ENCODE results near the gene RFC4. TPM values are rescaled to one million over a fixed set of nuclear protein-coding genes. Genes with fewer than 3 reads are reported as not detected.
A peak's percentile ranks its signal among the peaks of the same experiment; 100 is the strongest.

RFC4 gene
- total RNA-seq, 5 donors from 2014 or later (not counting 1 experiment from before 2014, with no cell fraction given), result 13.4 to 21.0 (median 19.2) TPM

DNA sequence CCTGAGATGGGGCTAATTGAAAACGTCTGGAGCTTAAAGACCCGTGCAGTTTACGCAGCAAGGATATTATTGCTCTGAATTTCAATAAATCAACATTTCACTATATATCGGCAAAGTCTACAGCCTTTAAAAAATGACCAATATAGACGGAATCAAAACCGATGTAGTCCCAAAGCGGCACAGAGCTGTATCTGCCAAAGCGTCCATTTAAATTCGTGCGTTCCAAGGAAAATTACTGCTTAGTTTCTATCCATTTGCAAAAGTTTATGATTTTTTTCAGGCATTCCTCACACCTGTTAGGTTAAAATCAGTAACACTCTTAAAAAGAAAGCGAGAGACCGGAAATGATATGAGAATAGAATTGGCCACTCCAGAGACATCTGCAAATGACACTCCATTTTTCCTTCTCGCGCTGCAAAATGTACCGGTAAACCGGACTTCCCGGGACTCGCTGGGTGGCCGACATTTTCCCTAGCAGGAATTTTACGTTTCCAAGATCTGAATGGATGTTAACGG is 23.7 kb downstream of the RFC4 start:
- CTCF ChIA-PET, result interaction anchor here (0.6 to 1.2 kb wide), 3 partner anchors 17 to 357 kb away, joined by 3 to 4 read pairs (median 4); partner anchors contain the start of gene RPL39L (in 1 of the 2)
- POLR2A ChIA-PET, result interaction anchor here (0.5 to 3.2 kb wide), 16 partner anchors 10 to 845 kb away, joined by 3 to 22 read pairs (median 6); partner anchors contain the start of genes DNAJB11 (in 1 of the 2), RFC4 (in 1 of the 2) and TRA2B (in 1 of the 2)
- Histone ChIP-seq H3K4me1 (ENCODE audit: control insufficient read depth in 1 of 2, extremely low read depth in 1 of 2, insufficient read depth in 2 of 2, low read length in 2 of 2) (peaks cover 22 to 38% of the 10 kb centered on the region in 2 experiments), H3K9me3 (no peaks in the 10 kb centered on the region), H3K36me3 (ENCODE audit: control insufficient read depth in 2 of 2, extremely low read depth in 1 of 2, insufficient read depth in 1 of 2, low read length in 1 of 2) (peaks cover 5 to 35% of the 10 kb centered on the region in 2 donors), H3K27ac (ENCODE audit: low read length) (peak overlapping the region; percentile 96), H3K4me3 (ENCODE audit: control insufficient read depth in 1 of 2, extremely low read depth in 1 of 2, low read length in 1 of 2) (peak overlapping the region; percentile 84 to 100), H3K27me3 (replicated peaks in 1 of 2; ENCODE audit: control insufficient read depth in 2 of 2, extremely low read depth in 1 of 2, insufficient read depth in 2 of 2, low read length in 1 of 2) (no peaks in the 10 kb centered on the region)
- H3K27ac Mint-ChIP-seq, result peak overlapping the region; percentile 98 to 100
- H3K4me1 Mint-ChIP-seq, result peaks cover 42 to 47% (median 46%) of the 10 kb centered on the region in 3 donors
- ATAC-seq (replicated peaks in 1 of 4), result peak; percentile 29 to 38 (median 34)
- WGBS (ENCODE audit: insufficient coverage), result 8% methylated on average over 12 of the region's 21 CpGs
- no peaks in the 10 kb centered on the region for H3K9me3 Mint-ChIP-seq
- no peak for DNase-seq
- peak overlapping the region; percentile 98 to 100 (median 100) for H3K4me3 Mint-ChIP-seq
- peaks cover 0 to 2% of the 10 kb centered on the region in 2 donors for H3K27me3 Mint-ChIP-seq
- peaks cover 39% of the 10 kb centered on the region for H3K36me3 Mint-ChIP-seq

DNA sequence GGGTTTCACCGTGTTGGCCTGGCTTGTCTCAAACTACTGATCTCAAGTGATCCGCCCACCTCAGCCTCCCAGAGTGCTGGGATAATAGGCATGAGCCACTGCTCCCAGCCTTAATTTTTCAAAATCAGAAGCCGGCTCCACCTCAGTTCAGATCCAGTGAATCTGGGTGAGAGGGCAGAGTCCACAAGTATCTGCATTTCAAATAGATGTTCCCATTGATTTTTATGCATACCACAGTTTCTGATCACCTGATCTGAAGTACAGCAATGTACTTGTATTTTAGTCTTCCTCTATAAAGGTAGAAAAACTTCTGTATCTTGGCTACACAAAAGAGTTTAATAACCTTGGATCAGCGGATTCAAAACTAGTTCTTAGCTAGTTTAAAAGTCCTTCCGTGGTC is 27.1 kb downstream of the RFC4 start:
- 100% methylated on average over 1 of the region's 5 CpGs for WGBS (ENCODE audit: insufficient coverage)
- ATAC-seq (replicated peaks in 1 of 4) (no peak), DNase-seq (no peak)
- peaks cover 4 to 6% of the 10 kb centered on the region in 2 experiments for H3K4me1 ChIP-seq (ENCODE audit: control insufficient read depth in 1 of 2, extremely low read depth in 1 of 2, insufficient read depth in 2 of 2, low read length in 2 of 2)
- H3K27me3 ChIP-seq (replicated peaks in 1 of 2; ENCODE audit: control insufficient read depth in 2 of 2, extremely low read depth in 1 of 2, insufficient read depth in 2 of 2, low read length in 1 of 2), result no peaks in the 10 kb centered on the region
- H3K9me3 Mint-ChIP-seq, result no peaks in the 10 kb centered on the region
- H3K9me3 ChIP-seq, result no peaks in the 10 kb centered on the region
- H3K4me3 ChIP-seq (ENCODE audit: control insufficient read depth in 1 of 2, extremely low read depth in 1 of 2, low read length in 1 of 2), result no peak overlapping the region
- peaks cover 0 to under 1% of the 10 kb centered on the region in 2 donors for H3K36me3 ChIP-seq (ENCODE audit: control insufficient read depth in 2 of 2, extremely low read depth in 1 of 2, insufficient read depth in 1 of 2, low read length in 1 of 2)
- H3K27me3 Mint-ChIP-seq, result peaks cover 0 to 2% of the 10 kb centered on the region in 2 donors
- peaks cover 6% of the 10 kb centered on the region for H3K36me3 Mint-ChIP-seq
- ChIA-PET CTCF (no interaction called here), POLR2A (no interaction called here)
- no peak overlapping the region for H3K4me3 Mint-ChIP-seq
- peaks cover 9 to 16% (median 14%) of the 10 kb centered on the region in 3 donors for H3K4me1 Mint-ChIP-seq
- no peak overlapping the region for H3K27ac ChIP-seq (ENCODE audit: low read length)
- H3K27ac Mint-ChIP-seq, result no peak overlapping the region

DNA sequence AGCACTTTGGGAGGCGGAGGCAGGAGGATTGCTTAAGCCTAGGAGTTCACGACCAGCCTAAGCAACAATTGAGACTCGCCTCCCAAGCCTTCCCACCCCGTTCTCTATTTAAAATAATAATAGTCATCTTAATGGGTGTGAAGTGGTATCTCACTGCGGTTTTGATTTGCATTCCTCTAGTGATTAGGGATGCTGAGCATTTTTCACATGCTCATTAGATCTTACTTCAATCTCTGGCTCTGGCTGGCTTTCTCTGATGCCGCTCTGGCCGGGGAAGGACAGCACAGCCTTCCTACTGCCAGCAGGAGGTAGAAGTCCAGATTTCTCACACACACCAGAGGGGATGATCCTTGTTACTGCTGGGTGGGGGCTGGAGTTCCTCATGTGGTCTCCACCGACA is 30.3 kb downstream of the RFC4 start:
- H3K4me1 ChIP-seq (ENCODE audit: control insufficient read depth in 1 of 2, extremely low read depth in 1 of 2, insufficient read depth in 2 of 2, low read length in 2 of 2), result peaks cover 2 to 14% of the 10 kb centered on the region in 2 experiments
- H3K4me3 ChIP-seq (ENCODE audit: control insufficient read depth in 1 of 2, extremely low read depth in 1 of 2, low read length in 1 of 2), result no peak overlapping the region
- ChIA-PET POLR2A (no interaction called here), CTCF (interaction anchor here in 1 of 2 donors (0.7 kb wide), 1 partner anchor 1533 kb away, joined by 5 read pairs; no protein-coding TSS in a partner anchor)
- Mint-ChIP-seq H3K27ac (no peak overlapping the region), H3K36me3 (no peaks in the 10 kb centered on the region), H3K4me1 (peaks cover 17 to 18% (median 17%) of the 10 kb centered on the region in 3 donors), H3K9me3 (no peaks in the 10 kb centered on the region), H3K27me3 (no peaks in the 10 kb centered on the region), H3K4me3 (no peak overlapping the region)
- no peaks in the 10 kb centered on the region for H3K9me3 ChIP-seq
- 86% methylated on average over 1 of the region's 8 CpGs for WGBS (ENCODE audit: insufficient coverage)
- H3K27me3 ChIP-seq (replicated peaks in 1 of 2; ENCODE audit: control insufficient read depth in 2 of 2, extremely low read depth in 1 of 2, insufficient read depth in 2 of 2, low read length in 1 of 2), result no peaks in the 10 kb centered on the region
- no peak overlapping the region for H3K27ac ChIP-seq (ENCODE audit: low read length)
- H3K36me3 ChIP-seq (ENCODE audit: control insufficient read depth in 2 of 2, extremely low read depth in 1 of 2, insufficient read depth in 1 of 2, low read length in 1 of 2), result no peaks in the 10 kb centered on the region
- ATAC-seq (replicated peaks in 1 of 4) (no peak), DNase-seq (no peak)

DNA sequence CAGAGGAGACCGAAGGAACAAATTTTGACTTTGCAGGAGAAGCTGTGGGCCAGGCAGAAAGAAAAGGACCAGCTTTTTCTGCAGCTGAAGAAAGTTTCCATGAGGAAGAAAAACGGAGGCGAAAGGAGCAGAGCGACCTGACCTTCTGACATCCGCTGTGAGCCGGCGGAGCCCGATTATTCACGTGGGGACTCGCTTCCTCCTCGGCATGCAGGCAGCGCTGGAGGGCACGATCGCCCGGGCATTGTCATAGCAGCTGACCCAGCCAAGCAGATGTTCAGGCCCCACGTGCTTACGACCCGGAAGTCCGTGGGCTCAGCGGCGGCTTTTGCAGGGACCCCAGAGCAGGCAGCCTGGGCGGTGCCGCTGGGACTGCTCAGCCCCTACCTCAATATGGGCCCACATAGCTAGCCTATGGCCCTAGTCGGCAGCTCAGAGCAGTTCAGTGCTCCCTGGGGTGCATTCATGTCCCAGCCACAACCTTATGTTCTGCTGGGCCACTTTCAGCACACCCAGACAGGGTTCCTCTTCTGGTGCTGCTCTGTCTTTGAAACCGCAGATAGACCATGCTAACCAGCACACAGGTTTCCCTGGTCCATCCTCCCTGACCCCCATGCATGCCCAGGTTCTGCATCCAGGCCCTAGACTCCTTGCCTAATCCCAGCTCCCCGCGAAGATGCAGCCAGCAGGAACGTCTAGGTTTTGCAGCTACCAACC is 33.4 kb downstream of the RFC4 start:
- H3K27ac Mint-ChIP-seq, result peak overlapping the region; percentile 94
- ATAC-seq (replicated peaks in 1 of 4), result peak; percentile 86 to 95 (median 90)
- no peaks in the 10 kb centered on the region for H3K27me3 ChIP-seq (replicated peaks in 1 of 2; ENCODE audit: control insufficient read depth in 2 of 2, extremely low read depth in 1 of 2, insufficient read depth in 2 of 2, low read length in 1 of 2)
- H3K4me1 ChIP-seq (ENCODE audit: control insufficient read depth in 1 of 2, extremely low read depth in 1 of 2, insufficient read depth in 2 of 2, low read length in 2 of 2), result peaks cover 2 to 14% of the 10 kb centered on the region in 2 experiments
- H3K27ac ChIP-seq (ENCODE audit: low read length), result peak overlapping the region; percentile 70
- H3K9me3 Mint-ChIP-seq, result no peaks in the 10 kb centered on the region
- no peaks in the 10 kb centered on the region for H3K36me3 ChIP-seq (ENCODE audit: control insufficient read depth in 2 of 2, extremely low read depth in 1 of 2, insufficient read depth in 1 of 2, low read length in 1 of 2)
- DNase-seq, result peak; percentile 5 to 72 (median 39)
- H3K4me1 Mint-ChIP-seq, result peaks cover 17 to 18% (median 17%) of the 10 kb centered on the region in 3 donors
- WGBS (ENCODE audit: insufficient coverage), result 23% methylated on average over 28 of the region's 28 CpGs
- no peaks in the 10 kb centered on the region for H3K36me3 Mint-ChIP-seq
- H3K27me3 Mint-ChIP-seq, result no peaks in the 10 kb centered on the region
- ChIA-PET POLR2A (interaction anchor here (0.5 to 1.6 kb wide), 6 partner anchors 10 to 202 kb away, joined by 3 to 9 read pairs (median 4); partner anchors contain the start of genes EIF4A2 (in 2 of the 2) and DNAJB11 (in 1 of the 2)), CTCF (interaction anchor here (0.6 to 0.7 kb wide), 2 partner anchors 84 to 159 kb away, joined by 3 to 7 read pairs; no protein-coding TSS in a partner anchor)
- H3K4me3 ChIP-seq (ENCODE audit: control insufficient read depth in 1 of 2, extremely low read depth in 1 of 2, low read length in 1 of 2), result peak overlapping the region; percentile 65 to 69
- H3K9me3 ChIP-seq, result no peaks in the 10 kb centered on the region
- peak overlapping the region; percentile 89 to 92 (median 90) for H3K4me3 Mint-ChIP-seq

DNA sequence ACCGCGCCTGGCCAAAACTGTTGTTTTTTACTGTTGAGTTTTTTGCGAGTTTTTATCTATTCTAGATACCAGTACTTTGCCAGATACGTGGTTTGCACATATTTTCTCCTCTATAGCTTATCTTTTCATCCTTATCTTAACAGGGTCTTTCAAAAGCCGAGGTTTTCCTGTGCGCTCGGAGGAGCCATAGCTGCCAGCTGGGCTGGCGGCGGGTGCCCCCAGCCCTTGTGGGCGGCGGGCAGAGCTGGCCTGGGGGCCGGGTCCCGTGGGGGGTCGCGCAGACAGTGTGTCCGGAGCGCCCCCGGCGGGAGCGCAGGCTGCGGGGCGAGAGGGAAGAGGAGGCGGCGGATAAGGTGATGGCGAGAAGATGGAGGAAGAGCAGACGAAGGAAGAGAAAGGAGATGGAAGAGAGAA is 34.0 kb downstream of the RFC4 start:
- peak overlapping the region; percentile 94 for H3K27ac Mint-ChIP-seq
- Histone ChIP-seq H3K27ac (ENCODE audit: low read length) (peak overlapping the region; percentile 70), H3K9me3 (no peaks in the 10 kb centered on the region), H3K36me3 (ENCODE audit: control insufficient read depth in 2 of 2, extremely low read depth in 1 of 2, insufficient read depth in 1 of 2, low read length in 1 of 2) (no peaks in the 10 kb centered on the region), H3K4me3 (ENCODE audit: control insufficient read depth in 1 of 2, extremely low read depth in 1 of 2, low read length in 1 of 2) (peak overlapping the region; percentile 65 to 69), H3K4me1 (ENCODE audit: control insufficient read depth in 1 of 2, extremely low read depth in 1 of 2, insufficient read depth in 2 of 2, low read length in 2 of 2) (peaks cover 2 to 14% of the 10 kb centered on the region in 2 experiments), H3K27me3 (replicated peaks in 1 of 2; ENCODE audit: control insufficient read depth in 2 of 2, extremely low read depth in 1 of 2, insufficient read depth in 2 of 2, low read length in 1 of 2) (no peaks in the 10 kb centered on the region)
- peak; percentile 39 to 60 (median 44) for ATAC-seq (replicated peaks in 1 of 4)
- CTCF ChIA-PET, result interaction anchor here in 1 of 2 donors (0.6 to 0.7 kb wide), 2 partner anchors 49 to 158 kb away, joined by 3 read pairs; no protein-coding TSS in a partner anchor
- H3K27me3 Mint-ChIP-seq, result no peaks in the 10 kb centered on the region
- POLR2A ChIA-PET, result interaction anchor here (0.5 to 1.6 kb wide), 6 partner anchors 11 to 1213 kb away, joined by 3 to 9 read pairs (median 5); partner anchors contain the start of gene EIF4A2 (in 2 of the 2)
- DNase-seq, result peak in 3 of 35 experiments; percentile 4 to 16 (median 10)
- no peaks in the 10 kb centered on the region for H3K36me3 Mint-ChIP-seq
- H3K9me3 Mint-ChIP-seq, result no peaks in the 10 kb centered on the region
- H3K4me1 Mint-ChIP-seq, result peaks cover 17 to 18% (median 17%) of the 10 kb centered on the region in 3 donors
- H3K4me3 Mint-ChIP-seq, result peak overlapping the region; percentile 89 to 92 (median 90)
- 4% methylated on average over 19 of the region's 26 CpGs for WGBS (ENCODE audit: insufficient coverage)

DNA sequence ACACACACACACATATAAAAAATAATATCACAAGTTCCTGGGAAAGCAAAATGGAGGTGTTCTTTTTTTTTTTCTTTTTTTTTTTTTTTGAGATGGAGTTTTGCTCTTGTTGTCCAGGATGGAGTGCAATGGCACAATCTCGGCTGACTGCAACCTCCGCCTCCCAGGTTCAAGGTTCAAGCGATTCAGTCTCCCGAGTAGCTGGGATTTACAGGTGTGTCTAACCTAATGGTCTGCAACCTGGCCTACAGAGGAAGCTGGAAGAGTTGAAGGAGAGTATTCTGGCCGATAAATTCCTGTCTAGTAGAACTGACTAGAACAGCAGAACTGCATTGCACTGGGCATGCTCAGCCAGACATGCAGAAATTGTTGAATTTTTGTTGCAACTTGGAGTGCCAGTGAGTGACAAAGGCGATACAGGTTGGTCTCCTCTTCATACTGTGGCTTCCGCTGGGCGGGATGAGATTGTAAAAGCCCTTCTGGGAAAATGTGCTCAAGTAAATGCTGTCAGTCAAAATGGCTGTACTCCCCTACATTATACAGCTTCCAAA is 45.3 kb downstream of the RFC4 start:
- WGBS (ENCODE audit: insufficient coverage), result 95% methylated on average over 5 of the region's 8 CpGs
- H3K4me3 Mint-ChIP-seq, result no peak overlapping the region
- no peaks in the 10 kb centered on the region for H3K4me1 Mint-ChIP-seq
- no peaks in the 10 kb centered on the region for H3K27me3 Mint-ChIP-seq
- POLR2A ChIA-PET, result interaction anchor here (0.6 to 0.7 kb wide), 3 partner anchors 24 to 1212 kb away, joined by 3 to 9 read pairs (median 5); no protein-coding TSS in a partner anchor
- no peak for DNase-seq
- CTCF ChIA-PET, result interaction anchor here in 1 of 2 donors (0.7 kb wide), 1 partner anchor 10 kb away, joined by 8 read pairs; no protein-coding TSS in a partner anchor
- H3K36me3 Mint-ChIP-seq, result no peaks in the 10 kb centered on the region
- H3K27me3 ChIP-seq (replicated peaks in 1 of 2; ENCODE audit: control insufficient read depth in 2 of 2, extremely low read depth in 1 of 2, insufficient read depth in 2 of 2, low read length in 1 of 2), result peaks cover 0 to 3% of the 10 kb centered on the region in 2 experiments
- H3K27ac ChIP-seq (ENCODE audit: low read length), result no peak overlapping the region
- H3K9me3 Mint-ChIP-seq, result no peaks in the 10 kb centered on the region
- H3K4me3 ChIP-seq (ENCODE audit: control insufficient read depth in 1 of 2, extremely low read depth in 1 of 2, low read length in 1 of 2), result no peak overlapping the region
- H3K4me1 ChIP-seq (ENCODE audit: control insufficient read depth in 1 of 2, extremely low read depth in 1 of 2, insufficient read depth in 2 of 2, low read length in 2 of 2), result no peaks in the 10 kb centered on the region
- no peak for ATAC-seq (replicated peaks in 1 of 4)
- H3K9me3 ChIP-seq, result no peaks in the 10 kb centered on the region
- H3K36me3 ChIP-seq (ENCODE audit: control insufficient read depth in 2 of 2, extremely low read depth in 1 of 2, insufficient read depth in 1 of 2, low read length in 1 of 2), result no peaks in the 10 kb centered on the region
- no peak overlapping the region for H3K27ac Mint-ChIP-seq

All from T-cell (primary cell).